ENCODE measurements around the gene SCAF4. TPM values are rescaled to one million over a fixed set of nuclear protein-coding genes. Genes with fewer than 3 reads are reported as not detected.

SCAF4 gene
- total and polyA plus RNA-seq, 10 of the 15 experiments (the other 5 are each of a cell fraction or from before 2014, with no cell fraction given): 4.3 to 49.3 (median 16.0) TPM

DNA sequence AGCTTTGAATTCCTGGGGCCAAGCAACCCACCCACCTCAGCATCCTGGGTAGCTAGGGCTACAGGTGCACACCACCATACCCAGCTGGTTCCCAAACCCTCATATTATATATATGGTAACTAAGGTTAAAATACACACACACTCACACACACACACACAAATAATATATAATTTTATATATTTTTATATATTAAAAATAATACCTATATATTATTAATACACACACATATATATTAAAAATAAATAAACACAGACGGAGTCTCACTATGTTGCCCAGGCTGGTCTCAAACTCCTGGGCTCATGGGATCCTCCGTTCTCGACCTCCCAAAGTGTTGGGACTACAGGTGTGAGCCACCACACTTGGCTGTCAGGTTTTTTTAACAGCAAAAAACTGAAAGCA, 31.9 kb downstream of the SCAF4 start:
- intact Hi-C loops (cut with micrococcal nuclease; ENCODE audit: unreplicated experiment): no loop called here
- SMC1A ChIA-PET (ENCODE audit: uncharacterized antibody, unreplicated experiment): interaction anchor here (0.8 kb wide), 1 partner anchor 26 kb away, joined by 3 read pairs; no protein-coding TSS in a partner anchor

More for the DNA sequence above, 31.9 kb downstream of the SCAF4 start:
- H3K27ac ChIP-seq (ENCODE audit: control insufficient read depth, insufficient read depth): no peak overlapping the region
- POLR2A ChIA-PET: no interaction called here
- DNase-seq (ENCODE audit: low read depth, low spot score) (no peak), FAIRE-seq (no peak), ATAC-seq (no peak)
- RAD21 ChIA-PET (ENCODE audit: unreplicated experiment): no interaction called here
- no peaks in the 10 kb centered on the region for H3K4me1 ChIP-seq (ENCODE audit: control insufficient read depth, insufficient read depth, low read length)
- H3K36me3 ChIP-seq (ENCODE audit: control insufficient read depth in 2 of 2, insufficient read depth in 2 of 2, low read length in 1 of 2): peaks cover 6 to 20% of the 10 kb centered on the region in 2 experiments
- no peak overlapping the region for H3K9ac ChIP-seq (ENCODE audit: control insufficient read depth, insufficient read depth, low read length)
- 92% methylated on average over 3 of the region's 3 CpGs for WGBS (ENCODE audit: insufficient coverage, insufficient replicate concordance, low lambda C conversion rate, missing lambda C conversion rate)
- CTCF ChIA-PET: no interaction called here
- H3K9me3 ChIP-seq (replicated peaks; ENCODE audit: control insufficient read depth, insufficient read depth, low read length): no peaks in the 10 kb centered on the region
- H3K4me2 ChIP-seq (ENCODE audit: control insufficient read depth, insufficient read depth): no peak overlapping the region
- H2AFZ ChIP-seq (ENCODE audit: control insufficient read depth, low read depth, low read length): no peak overlapping the region
- no peaks in the 10 kb centered on the region for H3K27me3 ChIP-seq (replicated peaks in 1 of 2; ENCODE audit: control insufficient read depth in 2 of 2, insufficient read depth in 2 of 2, low read length in 1 of 2)
- no TSS peak for BruUV-seq (replicated peaks)
- TF ChIP-seq, protein P1, sequence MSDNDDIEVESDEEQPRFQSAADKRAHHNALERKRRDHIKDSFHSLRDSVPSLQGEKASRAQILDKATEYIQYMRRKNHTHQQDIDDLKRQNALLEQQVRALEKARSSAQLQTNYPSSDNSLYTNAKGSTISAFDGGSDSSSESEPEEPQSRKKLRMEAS (IDR thresholded peaks at IDR 0.05; ENCODE audit: low read depth, low read length): no peak
- no peak for TF ChIP-seq ATF2 (IDR thresholded peaks at IDR 0.05; ENCODE audit: low read length)
- TF ChIP-seq SRF (IDR thresholded peaks at IDR 0.05; ENCODE audit: low read depth in 2 of 2, low read length in 2 of 2): no peak
- TF ChIP-seq REST (IDR thresholded peaks at IDR 0.05; ENCODE audit: low read depth, low read length): no peak
- TF ChIP-seq KLF5 (IDR thresholded peaks at IDR 0.05; ENCODE audit: partially characterized antibody): no peak
- no peak for TF ChIP-seq EED (IDR thresholded peaks at IDR 0.05; ENCODE audit: low read depth)
- in situ Hi-C loops (cut with MboI): no loop called here
- peaks cover 3% of the 10 kb centered on the region; the same call in 1 of the 2 replicates for H3K79me2 ChIP-seq (ENCODE audit: control insufficient read depth, insufficient read depth, low read length)
- no peak overlapping the region for H3K4me3 ChIP-seq
- no peaks in the 10 kb centered on the region for H4K20me1 ChIP-seq (ENCODE audit: control insufficient read depth, insufficient read depth)
